Measurements from ENCODE around the gene PHF2. TPM values are rescaled to one million over a fixed set of nuclear protein-coding genes. Genes with fewer than 3 reads are reported as not detected.
A peak's percentile ranks its signal among the peaks of the same experiment; 100 is the strongest.

PHF2 gene
- total RNA-seq, 4 donors from 2014 or later = 23.3 to 33.1 (median 28.6) TPM

DNA sequence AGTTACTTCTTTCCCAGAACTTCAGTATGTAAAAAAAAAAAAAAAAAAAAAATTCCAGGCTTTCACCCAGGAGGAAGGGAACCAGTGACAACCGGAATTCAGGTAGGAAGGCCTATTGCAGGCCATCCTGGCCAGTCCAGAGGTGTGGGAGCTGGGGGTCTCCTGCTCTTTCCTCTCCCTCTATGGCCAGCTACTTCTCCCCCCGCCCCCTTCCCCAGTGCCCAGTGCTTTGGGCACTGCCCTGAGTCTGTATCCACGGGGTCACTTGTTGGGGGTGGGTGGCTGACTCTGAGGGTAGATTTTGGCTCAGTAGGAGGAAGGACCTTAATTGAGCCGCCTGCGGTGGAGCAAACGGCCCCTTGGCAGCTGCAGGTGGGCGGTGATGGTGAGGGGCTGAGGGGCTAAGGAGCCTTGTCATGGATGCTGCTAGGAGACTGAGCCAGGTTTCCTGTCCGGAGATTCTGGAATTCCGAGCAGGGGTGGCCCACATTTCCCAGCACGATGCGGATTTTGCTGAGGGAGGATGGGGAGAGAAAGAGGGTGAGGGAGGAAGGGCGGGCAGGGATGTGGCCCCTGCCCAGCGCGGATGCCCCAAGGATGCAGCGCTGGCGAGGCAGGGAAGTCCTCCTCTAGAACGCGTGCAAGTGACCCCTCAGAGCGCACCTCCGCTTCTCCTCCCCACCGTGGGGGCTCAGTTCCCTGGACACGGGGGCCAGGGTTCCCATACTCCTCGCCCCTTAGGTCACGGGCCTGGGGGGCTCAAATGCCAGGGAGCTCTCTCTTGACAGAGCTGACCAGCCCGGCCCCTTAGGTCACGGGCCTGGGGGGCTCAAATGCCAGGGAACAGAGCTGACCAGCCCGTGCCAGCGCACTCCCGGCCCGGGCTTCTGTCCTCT, 1.2 kb upstream of the PHF2 start:
- TF ChIP-seq POLR2A (IDR thresholded peaks at IDR 0.05) = no peak
- TF ChIP-seq, protein P1, sequence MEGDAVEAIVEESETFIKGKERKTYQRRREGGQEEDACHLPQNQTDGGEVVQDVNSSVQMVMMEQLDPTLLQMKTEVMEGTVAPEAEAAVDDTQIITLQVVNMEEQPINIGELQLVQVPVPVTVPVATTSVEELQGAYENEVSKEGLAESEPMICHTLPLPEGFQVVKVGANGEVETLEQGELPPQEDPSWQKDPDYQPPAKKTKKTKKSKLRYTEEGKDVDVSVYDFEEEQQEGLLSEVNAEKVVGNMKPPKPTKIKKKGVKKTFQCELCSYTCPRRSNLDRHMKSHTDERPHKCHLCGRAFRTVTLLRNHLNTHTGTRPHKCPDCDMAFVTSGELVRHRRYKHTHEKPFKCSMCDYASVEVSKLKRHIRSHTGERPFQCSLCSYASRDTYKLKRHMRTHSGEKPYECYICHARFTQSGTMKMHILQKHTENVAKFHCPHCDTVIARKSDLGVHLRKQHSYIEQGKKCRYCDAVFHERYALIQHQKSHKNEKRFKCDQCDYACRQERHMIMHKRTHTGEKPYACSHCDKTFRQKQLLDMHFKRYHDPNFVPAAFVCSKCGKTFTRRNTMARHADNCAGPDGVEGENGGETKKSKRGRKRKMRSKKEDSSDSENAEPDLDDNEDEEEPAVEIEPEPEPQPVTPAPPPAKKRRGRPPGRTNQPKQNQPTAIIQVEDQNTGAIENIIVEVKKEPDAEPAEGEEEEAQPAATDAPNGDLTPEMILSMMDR (IDR thresholded peaks at IDR 0.05) = no peak
- DNase-seq (ENCODE audit: low spot score in 2 of 2) = no peak
- intact Hi-C loops (cut with DNase I; ENCODE audit: low total_unique reads) = no loop called here
- 15 to 20% methylated on average over 26 to 29 of the region's 30 CpGs for WGBS, 2 donors
- peak overlapping the region; percentile 70 for H3K4me3 ChIP-seq (ENCODE audit: low read depth, poor library complexity, severe bottlenecking)

GRCh38 chr9:93575796-93576257, 557 bp upstream of the PHF2 start:
- DNase-seq (ENCODE audit: low spot score in 2 of 2) = peak; percentile 51 to 93
- H3K4me3 ChIP-seq (ENCODE audit: low read depth, poor library complexity, severe bottlenecking) = peak overlapping the region; percentile 70
- intact Hi-C loops (cut with DNase I; ENCODE audit: low total_unique reads) = no loop called here
- 0 to 1% methylated on average over 26 of the region's 26 CpGs for WGBS, 2 donors
- TF ChIP-seq POLR2A (IDR thresholded peaks at IDR 0.05) = no peak
- TF ChIP-seq, protein P1 (IDR thresholded peaks at IDR 0.05) = no peak

GRCh38 chr9:93577078-93577974, 942 bp downstream of the PHF2 start:
- peak in 1 of 2 donors; percentile 90 for DNase-seq (ENCODE audit: low spot score in 2 of 2)
- peak overlapping the region; percentile 51 for H3K4me3 ChIP-seq (ENCODE audit: low read depth, poor library complexity, severe bottlenecking)
- intact Hi-C loops (cut with DNase I; ENCODE audit: low total_unique reads) = no loop called here
- 2 to 4% methylated on average over 16 to 48 of the region's 74 CpGs for WGBS, 2 donors
- TF ChIP-seq, protein P1 (IDR thresholded peaks at IDR 0.05) = no peak
- TF ChIP-seq POLR2A (IDR thresholded peaks at IDR 0.05) = no peak

DNA sequence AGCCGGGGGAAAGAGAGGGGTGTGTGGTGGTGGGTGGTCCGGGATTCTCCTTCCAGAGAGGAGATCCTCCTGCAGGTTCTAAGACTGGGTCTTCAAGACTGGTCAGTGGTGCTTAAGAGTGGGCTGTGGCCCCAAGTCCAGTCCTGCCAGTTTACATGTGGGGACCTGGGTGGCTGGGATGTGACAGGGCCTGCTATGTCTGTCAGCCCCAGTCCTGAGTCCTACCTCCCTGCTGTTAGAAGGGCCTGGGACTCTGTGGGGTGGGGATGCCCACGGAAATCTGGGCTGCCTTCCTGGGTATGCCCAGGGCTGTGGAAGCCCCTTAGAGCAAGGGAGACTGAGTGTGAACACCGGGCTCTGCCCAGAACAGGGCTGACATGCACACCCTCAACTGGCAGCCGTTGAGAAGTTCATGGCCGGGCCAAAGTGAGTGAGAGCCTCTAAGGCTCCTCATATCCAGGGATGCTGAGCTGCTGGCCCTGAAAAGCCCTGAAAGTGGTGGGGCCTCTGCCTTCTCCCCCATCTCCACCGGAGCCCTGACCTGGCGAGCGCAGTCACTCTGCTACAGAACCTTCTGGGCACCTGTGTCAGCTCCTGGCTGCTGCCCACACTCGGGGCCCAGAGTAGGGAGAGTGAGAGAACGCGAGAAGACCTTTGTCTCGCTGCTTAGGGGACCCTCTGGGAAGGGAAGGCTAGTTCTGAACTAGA, 1.7 kb downstream of the PHF2 start:
- WGBS, 2 donors = 52 to 71% methylated on average over 9 to 13 of the region's 13 CpGs
- intact Hi-C loops (cut with DNase I; ENCODE audit: low total_unique reads) = no loop called here
- no peak overlapping the region for H3K4me3 ChIP-seq (ENCODE audit: low read depth, poor library complexity, severe bottlenecking)
- DNase-seq (ENCODE audit: low spot score in 2 of 2) = peak in 1 of 2 donors; percentile 89
- TF ChIP-seq, protein P1 (IDR thresholded peaks at IDR 0.05) = no peak
- TF ChIP-seq POLR2A (IDR thresholded peaks at IDR 0.05) = no peak

DNA sequence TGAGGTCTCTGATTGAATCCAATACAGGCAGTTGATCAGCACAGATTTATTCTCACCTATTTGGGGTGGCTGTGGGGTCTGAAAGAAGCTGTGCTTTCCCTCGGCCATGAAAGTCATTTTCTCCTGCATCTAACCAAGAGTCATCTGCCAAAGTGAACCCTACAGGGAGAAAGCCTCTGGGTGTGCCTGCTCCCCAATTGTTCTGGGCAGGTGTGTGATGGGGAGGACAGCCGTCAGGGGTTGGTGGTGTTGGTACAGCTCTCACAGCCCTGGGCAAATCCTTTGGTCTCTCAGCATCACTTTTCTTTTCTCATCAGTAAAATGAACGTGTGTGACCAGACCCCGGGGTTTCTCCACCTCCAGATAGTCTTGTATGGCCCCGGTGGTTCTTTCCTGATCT, 2.5 kb downstream of the PHF2 start:
- intact Hi-C loops (cut with DNase I; ENCODE audit: low total_unique reads) = no loop called here
- TF ChIP-seq, protein P1 (IDR thresholded peaks at IDR 0.05) = no peak
- TF ChIP-seq POLR2A (IDR thresholded peaks at IDR 0.05) = no peak
- no peak overlapping the region for H3K4me3 ChIP-seq (ENCODE audit: low read depth, poor library complexity, severe bottlenecking)
- DNase-seq (ENCODE audit: low spot score in 2 of 2) = no peak
- WGBS, 2 donors = 71 to 78% methylated on average over 5 of the region's 5 CpGs
